HG02678 (cell line): Measurements from ENCODE around the gene SYT12.
A peak's percentile ranks its signal among the peaks of the same experiment; 100 is the strongest.

ENCODE experiments used
- ATAC-seq: cut with Tn5 transposase; IDR thresholded peaks from one replicate; pipeline ENCODE4 v1.9.1; 2021; ENCODE audit warnings: mild to moderate bottlenecking, moderate library complexity; ENCODE audit not compliant: unreplicated experiment

SYT12 gene

DNA sequence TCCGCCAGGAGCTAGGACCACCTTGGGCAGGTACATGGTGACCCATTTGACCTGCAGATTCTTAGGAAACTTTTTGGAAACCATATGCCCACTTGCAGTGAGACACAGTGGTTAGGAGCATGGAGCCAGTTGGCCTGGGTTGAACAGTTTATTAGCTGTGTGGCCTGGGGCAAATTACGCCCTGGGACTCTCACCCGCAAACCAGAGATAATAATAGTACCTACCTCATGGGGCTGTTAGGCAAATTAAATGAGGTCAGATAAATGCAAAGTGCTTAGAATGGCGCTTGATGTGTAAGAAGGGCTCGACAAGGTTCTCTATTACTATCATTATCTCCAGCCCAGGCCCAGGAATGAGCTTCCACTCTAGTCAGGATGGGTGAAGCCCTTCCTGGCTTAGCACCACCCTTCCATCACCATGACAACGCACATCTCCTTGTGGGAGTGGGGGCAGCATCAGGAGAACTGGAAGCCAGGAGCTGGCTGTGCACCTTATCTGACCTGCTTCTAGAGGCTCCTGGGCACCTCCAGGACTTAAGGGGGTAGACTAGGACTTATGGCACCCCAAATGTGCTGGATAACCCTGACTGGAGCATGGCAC lies 5.1 kb downstream of the SYT12 start:
- peak; percentile 59 for ATAC-seq

DNA sequence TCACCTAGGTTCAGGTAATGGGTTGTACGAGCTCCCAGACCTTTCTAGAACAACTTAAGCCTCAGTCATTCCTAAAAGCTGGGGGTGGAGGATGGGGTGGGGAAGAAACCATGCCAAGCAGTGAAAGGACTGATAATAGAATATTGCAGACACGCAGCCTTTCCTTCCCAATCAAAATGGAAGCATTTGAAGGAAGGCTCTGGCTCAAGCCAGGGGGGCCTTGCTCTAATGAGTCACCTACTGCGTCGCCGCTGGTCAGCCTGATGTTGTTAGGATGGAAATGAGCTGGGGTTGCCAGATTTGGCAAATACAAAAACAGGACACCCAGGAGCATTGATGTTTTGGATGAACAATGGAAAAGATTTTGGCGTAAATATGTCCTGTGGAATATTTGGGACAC lies 6.2 kb downstream of the SYT12 start:
- ATAC-seq: no peak

DNA sequence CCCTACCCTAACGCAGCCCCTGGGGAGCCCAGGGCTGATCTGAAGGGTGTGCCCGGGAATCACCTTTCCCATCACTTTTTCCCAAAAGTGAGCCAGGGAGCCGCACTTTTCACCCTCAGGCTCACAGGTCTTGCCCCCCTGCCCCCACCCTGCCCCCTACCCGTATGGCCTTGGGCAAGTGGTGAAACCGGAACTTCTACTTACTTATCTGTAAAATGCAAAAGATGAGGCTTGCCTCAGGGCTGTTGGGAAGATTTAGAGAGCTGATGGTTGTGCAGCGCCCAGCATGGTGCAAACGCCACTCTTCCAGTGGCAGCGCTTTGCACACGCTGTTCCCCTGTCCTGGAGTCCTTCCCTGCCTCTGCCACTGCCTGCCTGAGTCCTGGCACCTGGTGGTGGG lies 8.0 kb downstream of the SYT12 start:
- no peak for ATAC-seq

DNA sequence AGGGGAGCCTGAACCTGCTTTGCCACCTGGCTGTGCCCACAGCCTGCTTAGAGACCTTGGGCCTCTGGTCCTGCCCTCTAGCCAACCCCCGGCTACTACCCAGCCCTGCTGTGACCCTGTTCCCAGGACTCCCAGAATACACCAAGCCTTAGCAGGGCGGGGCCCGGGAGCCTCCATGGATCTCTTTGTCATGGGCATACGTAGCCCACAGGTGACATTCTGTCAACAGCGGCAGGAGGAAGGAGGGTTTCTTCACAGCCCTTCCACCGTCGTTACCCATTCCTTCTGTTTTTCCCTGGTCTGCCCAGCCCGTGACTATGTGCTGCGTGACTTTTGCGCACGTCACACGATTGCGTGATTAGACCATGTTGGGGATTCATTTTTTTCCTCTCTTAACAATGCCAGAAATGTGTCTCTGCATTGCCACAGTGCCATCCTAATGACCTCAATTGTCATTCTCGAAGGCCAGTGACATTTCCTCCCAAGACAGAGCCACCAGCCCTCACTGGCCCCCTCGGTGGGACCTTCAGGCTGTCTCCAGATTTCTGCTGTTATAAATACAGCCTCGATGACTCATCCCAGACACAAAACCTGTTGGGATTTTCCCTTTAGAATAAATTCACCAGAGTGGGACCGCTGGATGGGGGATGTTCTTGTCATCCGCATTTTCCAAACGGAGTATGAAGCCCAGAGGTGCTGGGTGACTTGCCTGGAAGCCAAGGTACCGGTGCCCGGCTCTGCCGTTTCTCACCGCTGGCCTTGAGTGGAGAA lies 9.0 kb downstream of the SYT12 start:
- no peak for ATAC-seq

DNA sequence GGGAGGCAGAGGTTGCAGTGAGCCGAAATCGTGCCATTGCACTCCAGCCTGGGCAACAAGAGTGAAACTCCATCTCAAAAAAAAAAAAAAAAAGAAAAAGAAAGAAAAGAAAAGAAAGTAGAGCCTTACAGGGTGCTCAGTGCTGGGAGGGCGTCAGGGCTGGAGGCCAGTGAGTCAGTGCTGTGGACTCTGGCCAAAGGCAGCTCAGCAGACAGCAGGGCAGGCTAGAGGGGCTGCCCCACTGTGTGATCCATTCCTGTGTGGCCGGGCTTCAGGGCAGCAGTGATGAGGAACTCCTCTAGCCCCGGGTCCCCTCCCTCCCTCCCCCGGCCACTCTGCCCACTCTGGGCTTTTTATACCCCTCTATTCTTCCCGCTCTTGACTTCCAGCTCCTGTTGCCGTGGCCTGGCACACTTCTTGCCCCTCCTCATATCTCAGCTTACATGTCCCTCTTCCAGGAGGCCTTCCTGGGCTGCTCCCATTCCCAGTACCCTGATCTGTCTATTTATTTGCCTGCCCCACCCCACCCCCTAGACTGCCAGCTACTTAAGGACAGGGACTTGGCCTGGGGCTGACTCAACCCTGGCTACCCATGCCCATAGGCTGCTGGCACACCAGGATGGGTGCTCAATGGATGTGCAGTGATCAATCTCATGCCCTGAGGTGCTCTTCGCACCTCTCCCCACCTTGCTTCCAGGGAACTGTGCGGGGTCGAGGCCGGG lies 10.1 kb downstream of the SYT12 start:
- no peak for ATAC-seq

DNA sequence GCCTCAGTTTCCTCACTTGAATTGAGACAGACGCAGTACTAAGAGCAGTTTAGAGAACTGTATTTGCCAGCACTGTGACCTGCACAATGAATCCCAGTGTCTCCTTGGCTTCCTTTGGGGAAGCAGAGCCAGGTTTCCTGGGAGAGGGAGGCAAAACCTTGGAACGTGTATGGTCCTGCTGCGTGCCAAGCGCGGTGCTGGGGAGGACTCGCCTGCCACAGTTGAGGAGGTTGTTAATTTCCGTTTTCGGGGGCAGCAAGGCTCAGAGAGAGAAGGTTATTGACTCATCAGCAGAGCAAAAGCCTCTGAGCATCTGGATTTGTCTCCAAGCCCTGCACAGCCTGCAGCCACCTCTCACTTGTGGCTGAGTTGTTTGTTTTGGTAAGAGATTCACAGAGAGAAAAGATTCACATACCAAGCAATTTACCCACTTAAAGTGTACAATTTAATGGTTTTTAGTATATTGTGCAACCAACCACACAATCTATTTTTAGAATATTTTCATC lies 10.8 kb downstream of the SYT12 start:
- ATAC-seq: no peak

DNA sequence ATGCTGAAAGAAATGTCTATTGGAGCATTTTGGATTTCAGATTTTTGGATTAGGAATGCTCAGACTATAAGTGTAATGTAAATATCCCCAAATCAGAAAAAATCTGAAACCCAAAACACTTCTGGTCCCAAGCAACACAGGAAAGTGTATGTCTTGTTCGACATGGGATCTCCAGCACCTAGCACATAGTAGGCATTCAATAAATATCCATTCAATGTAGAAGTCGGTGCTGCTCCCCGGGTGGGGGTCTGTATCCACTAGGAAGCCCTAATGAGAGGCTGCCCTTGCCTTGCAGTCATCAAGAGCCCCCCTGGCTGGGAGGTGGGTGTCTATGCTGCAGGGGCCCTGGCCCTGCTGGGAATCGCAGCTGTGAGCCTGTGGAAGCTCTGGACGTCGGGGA lies 11.4 kb downstream of the SYT12 start:
- no peak for ATAC-seq

DNA sequence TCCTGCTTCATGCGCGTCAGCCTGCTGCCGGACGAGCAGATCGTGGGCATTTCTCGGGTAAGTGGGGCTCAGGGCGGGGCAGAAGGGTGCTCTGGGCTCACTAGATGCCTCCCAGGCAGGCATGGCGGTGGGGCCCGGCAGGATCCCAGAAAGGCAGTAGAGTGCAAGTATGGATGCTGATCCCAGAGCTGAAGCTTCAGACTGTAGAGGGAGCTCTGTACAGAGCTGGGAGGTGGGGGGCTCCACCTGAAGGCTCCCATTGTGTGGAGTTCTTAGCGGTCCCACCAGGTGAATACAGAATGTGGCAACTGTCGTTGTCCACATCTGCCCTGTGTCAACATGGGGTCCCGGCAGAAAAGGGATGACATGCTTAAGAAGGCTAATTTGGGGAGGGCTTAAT lies 17.2 kb downstream of the SYT12 start:
- ATAC-seq: no peak

DNA sequence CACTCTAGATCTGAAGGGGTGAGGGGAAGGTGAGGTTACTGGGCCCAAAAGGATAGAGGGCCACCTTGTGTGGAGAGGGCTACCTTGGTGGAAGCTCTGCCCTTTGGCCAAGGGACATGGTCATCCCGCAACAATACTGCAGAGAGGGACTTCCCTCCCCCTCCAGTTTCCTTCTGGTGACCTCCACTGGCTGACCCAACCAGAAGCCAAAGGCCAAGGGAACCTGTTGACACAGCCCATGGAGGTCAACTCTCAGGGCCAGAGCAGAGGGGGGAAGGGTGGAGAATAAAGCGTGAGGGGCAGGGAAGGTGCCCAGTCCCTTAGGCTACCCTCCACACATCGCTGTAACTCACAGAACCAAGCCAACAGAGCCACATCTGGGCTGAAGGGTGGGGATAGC lies 18.7 kb downstream of the SYT12 start:
- ATAC-seq: no peak

DNA sequence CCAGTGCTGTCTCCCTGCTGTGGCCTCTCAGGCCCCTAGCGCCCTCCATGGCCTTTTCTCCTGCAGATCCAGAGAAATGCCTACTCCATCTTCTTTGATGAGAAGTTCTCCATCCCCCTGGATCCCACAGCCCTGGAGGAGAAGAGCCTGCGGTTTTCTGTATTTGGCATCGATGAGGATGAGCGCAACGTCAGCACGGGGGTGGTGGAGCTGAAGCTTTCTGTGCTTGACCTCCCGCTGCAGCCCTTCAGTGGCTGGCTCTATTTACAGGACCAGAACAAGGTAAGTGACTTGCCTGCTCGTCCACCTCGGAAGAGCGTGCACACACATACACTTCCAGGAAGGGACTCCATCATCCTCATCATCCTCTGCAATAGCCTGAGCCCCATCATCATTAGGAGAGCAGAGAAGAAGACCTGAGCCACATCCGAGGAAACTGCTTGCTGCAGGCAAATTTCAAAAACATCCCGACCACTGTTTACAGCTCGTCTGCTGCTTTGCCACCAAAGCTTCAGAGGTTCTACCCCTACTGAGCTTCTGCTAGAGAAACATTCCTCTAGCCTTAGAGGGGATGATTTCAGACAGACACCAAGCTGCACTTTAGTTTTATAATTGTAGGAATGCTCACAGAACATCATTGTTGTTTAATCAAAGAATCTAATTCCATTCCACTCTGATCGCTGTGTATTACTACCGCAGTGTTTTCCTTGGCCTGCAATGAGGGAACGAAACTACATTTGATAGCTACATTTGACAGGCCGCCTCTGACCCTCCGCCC lies 20.8 kb downstream of the SYT12 start:
- ATAC-seq: no peak

DNA sequence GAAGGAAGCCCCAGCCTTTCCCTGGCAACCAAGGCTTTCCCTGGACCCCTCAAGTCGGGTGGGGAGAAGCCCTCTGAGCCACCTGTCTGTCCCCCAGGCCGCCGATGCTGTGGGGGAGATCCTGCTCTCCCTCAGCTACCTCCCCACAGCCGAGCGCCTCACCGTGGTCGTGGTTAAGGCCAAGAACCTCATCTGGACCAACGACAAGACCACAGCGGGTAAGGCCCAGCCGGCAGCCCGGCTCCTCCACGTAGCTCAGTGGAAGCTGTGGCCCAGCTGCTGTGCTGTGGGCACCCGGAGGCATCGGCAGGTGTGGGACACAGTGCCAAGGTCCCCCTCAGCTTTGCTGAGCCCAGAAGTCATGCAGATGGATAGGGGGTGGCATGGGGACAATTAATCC lies 21.6 kb downstream of the SYT12 start:
- ATAC-seq: no peak

DNA sequence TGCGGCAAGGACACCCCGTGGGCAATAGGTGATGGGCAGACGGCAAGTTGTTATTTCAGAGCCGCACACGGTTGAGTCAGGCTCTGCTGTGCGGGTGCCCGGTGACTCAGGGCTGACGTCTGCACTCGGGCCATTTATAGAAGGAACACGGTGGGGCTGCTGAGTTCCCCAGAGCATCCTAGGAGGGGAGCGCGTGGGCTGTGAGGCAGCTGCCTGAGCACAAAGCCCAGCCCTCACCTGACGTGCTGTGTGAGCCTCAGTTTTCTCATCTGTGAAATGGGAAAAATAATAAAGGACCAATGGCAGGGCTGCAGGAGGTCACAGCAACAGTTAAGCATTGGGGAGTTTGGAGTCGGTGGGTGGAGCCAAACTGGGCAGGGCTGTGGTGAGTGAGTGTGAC lies 22.4 kb downstream of the SYT12 start:
- no peak for ATAC-seq

DNA sequence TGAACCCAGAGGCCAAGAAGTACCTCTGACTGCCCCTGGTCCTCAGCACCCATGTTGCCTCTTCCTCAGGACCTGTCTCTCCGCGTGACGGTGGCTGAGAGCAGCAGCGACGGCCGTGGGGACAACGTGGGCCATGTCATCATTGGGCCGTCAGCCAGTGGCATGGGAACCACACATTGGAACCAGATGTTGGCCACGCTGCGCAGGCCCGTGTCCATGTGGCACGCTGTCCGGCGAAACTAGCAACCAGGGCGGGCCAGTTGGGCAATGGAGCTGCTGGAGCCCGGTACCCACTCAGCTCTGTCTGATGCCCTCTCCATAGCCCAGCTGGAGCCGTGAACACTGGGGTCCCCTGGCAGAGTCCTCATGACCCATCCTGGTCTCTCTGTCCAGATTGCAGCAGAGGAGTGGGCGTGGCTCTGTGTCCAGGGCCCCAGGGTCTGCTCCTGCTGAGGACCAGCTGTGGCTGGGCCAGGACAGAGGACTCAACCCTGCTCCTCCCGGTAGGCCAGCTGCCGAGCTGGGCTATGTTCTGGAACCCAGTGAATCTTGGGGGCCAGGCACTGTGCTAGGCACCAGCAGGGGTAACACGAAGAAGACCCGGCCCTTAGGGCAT lies 25.7 kb downstream of the SYT12 start:
- no peak for ATAC-seq

DNA sequence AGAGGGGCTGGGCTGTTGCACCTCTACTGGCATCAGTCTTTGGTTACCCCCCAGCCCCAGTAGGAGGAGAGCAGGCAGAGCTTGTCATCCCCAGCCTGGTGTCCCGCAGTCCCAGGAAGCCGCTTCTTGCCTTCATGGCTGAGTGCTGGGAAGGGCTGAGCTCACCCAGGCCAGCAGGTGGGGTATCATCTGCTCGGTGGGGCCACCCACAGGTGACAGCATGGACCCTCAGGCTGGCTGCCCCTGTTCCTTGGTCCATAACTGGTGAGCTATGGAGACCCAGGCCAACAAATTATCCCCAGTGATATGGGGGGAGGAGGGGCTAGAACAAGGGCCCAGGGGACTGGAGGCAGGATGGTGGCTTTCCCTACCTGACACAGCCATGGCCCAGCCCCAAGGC lies 27.2 kb downstream of the SYT12 start:
- ATAC-seq: no peak

DNA sequence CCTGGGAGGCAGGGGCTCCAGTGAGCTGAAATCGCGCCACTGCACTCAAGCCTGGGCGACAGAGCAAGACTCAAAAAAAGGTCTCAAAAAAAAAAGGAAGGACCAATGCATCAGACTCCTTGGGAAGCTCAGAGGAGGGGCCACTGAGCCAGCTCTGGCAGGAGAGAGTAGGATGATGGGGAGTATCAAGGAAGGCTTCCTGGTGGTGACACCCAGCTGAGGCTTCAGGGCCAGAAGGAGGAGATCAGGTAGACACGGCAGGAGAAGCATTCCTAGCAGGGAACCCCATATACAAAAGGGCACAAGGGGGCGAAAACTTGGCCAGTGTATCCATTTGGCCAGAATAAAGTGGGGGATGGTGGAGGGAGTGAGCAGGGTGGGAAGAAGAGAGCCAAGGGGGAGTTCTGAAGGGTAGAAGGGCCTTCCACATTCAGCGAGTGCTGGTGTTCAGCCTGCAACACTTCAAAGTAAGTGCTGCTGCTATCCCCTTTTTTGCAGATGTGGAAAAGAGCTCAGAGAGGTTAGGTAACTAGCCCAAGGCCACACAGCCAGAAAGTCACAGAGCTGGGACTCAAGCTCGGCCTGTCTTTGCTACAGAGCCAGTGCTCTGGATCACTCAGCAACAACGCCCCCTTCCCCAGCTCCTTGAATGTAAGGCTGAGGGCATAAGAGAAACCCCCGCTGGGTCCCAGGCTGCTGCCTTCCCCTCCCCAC lies 28.4 kb downstream of the SYT12 start:
- ATAC-seq: no peak

DNA sequence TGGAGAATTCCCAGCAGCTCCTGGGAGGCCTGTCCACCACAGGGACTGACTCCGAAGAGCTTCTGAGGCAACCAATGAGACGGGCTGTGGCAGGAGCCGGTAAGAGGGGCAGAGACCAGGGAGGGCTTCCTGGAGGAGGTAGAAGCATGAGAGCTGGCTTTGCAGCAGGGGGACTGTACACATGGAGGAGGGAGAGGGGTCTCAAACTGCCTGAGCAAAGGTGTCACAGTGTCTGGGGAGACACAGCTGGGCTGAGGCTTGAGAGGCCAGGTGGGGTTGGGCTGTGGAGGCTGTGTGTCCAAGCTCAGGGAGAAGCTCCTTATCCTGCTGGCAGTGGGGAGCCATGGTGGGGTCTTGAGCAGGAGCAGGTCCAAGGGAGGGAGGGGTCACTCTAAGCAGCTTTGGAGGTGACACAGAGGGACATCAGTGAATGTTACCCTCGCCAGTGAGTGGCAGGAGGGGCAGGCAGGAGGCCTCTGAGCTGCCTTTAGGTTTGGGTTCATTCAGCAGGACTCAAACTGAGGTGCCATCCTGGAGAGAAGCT lies 29.1 kb downstream of the SYT12 start:
- no peak for ATAC-seq

DNA sequence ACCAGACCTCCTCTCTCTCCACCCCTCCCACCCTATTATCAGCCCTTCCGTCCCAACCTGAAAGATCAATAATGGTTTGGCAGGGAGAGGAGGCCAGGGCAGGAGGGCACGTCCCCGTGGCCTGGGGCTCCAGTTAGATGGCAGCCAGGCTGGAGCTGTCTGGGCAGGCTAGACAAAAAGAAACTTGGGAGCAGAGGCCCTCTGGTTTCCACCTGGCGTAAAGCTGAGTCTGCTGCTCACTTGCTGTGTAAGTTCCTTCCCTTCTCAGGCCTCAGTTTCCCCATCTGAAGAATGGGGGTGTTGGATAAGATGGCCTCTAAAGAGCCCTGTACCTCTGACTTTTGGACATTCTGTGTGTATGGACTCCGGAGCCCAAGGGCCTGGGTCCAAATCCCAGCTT lies 30.0 kb downstream of the SYT12 start:
- ATAC-seq: no peak

DNA sequence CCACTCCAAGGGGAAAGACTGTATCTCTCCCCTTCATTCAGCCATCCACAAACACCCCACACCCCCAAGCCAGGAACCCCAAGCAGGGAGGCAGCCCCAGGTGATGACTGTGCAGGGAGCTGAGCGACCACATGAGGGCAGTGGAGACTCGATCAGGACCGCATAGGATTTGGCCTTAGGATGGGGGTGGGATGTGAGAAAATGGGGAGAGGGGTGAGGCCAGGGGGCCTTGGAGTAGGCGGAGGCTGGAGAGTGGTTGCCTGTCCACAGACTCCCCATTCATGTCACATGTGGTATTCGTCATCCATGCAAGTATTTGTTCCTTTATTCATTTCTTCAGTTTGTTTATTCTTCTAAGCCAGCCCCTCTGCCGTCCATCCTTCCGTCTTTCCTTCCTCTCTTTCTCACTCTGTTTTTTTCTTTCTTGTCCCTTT lies 31.0 kb downstream of the SYT12 start:
- ATAC-seq: no peak

DNA sequence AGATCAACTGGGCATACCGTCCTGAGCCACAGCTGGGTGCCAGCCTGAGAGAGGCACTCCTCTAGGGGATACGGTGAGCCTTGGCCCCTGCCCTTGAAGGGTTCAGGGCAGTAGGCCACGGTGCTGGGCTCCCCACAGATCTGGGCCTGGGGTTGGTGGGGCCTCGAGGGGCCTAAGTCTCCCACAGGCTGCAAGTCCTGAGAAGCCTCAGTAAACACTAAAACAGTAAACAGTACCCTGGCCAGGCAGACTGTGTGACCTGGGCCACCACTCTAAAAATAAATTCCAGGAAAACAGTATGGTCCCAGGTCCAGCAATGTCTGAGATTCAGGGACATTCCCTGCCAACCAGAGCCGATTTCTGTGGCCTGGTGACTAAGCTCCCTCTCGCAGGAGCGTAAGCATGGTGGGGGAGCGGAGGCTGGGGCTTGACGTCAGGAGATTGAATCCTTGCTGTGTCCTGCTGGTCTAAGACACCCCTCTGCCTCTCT lies 31.5 kb downstream of the SYT12 start:
- no peak for ATAC-seq
